ENCODE results near the gene DCAF7. TPM values are rescaled to one million over a fixed set of nuclear protein-coding genes. Genes with fewer than 3 reads are reported as not detected.

The DCAF7 gene, protein sequence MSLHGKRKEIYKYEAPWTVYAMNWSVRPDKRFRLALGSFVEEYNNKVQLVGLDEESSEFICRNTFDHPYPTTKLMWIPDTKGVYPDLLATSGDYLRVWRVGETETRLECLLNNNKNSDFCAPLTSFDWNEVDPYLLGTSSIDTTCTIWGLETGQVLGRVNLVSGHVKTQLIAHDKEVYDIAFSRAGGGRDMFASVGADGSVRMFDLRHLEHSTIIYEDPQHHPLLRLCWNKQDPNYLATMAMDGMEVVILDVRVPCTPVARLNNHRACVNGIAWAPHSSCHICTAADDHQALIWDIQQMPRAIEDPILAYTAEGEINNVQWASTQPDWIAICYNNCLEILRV
- total RNA-seq = 100 to 1,000 TPM in 1 of 2 donors, 10 to 100 TPM in 1; 96.0 to 114 TPM
- polyA plus RNA-seq (2013, experiment 1 of 2) = 105 TPM
- 92.5 TPM for polyA plus RNA-seq (2013, experiment 2 of 2)
- long read RNA-seq, experiment 1, full-length matches to known transcripts = 24 of 54 reads
- long read RNA-seq, experiment 1, partial matches to known transcripts = 6 of 54 reads
- long read RNA-seq, experiment 1, other reads (novel, unspliced or antisense) = 24 of 54 reads
- long read RNA-seq, experiment 2, full-length matches to known transcripts = 74 of 121 reads
- long read RNA-seq, experiment 2, partial matches to known transcripts = 6 of 121 reads
- long read RNA-seq, experiment 2, other reads (novel, unspliced or antisense) = 41 of 121 reads
- long read RNA-seq, experiment 3, full-length matches to known transcripts = 221 of 250 reads
- long read RNA-seq, experiment 3, partial matches to known transcripts = 10 of 250 reads
- long read RNA-seq, experiment 3, other reads (novel, unspliced or antisense) = 19 of 250 reads
- long read RNA-seq, experiment 4, full-length matches to known transcripts = 64 of 151 reads
- long read RNA-seq, experiment 4, partial matches to known transcripts = 70 of 151 reads
- long read RNA-seq, experiment 4, other reads (novel, unspliced or antisense) = 17 of 151 reads

DNA sequence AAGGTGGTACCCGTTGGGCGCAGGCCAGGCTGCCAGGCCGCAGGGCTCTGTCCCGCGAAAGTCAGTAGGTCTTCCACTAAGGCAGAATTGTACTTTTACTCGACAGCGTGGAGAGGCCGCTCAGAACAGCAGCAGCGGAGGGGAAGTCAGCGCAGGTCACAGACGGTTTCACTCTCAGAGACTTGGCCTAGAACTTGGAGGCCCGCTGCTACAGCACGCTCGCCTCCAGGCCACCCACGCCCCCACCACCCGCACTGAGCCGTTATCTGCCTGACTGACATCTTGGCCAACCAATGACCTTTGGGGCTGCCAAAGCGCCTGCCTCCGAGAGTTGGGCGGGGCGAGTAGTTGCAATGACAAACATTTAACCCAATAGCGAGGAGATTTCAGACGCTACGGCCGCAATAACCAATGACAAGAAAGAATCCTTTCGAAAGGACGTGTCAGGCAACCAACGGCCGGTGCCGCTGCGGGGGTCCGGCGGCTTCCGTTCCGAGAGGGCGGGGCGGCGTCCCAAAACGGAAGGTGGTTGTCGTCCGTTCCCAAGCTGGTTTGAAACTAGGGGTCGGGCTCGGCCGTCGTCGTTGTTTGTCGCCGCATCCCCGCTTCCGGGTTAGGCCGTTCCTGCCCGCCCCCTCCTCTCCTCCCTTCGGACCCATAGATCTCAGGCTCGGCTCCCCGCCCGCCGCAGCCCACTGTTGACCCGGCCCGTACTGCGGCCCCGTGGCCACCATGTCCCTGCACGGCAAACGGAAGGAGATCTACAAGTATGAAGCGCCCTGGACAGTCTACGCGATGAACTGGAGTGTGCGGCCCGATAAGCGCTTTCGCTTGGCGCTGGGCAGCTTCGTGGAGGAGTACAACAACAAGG is at the start of gene DCAF7:
TSS of gene DCAF7 (plus strand) at position 532 of the 871 bp plus-strand sequence. CDS start at position 733, 201 bp downstream.
- peak within 1 kb of the TSS; percentile 74 for H3K27ac ChIP-seq (ENCODE audit: low read depth, low read length)
- H3K4me3 ChIP-seq (ENCODE audit: low read length) = peak within 1 kb of the TSS; percentile 98
- Mint-ChIP-seq H3K27me3 (ENCODE audit: insufficient read depth) (no peaks in the 10 kb centered on the region), H3K4me3 (peak within 1 kb of the TSS; percentile 95), H3K9me3 (no peaks in the 10 kb centered on the region), H3K4me1 (peaks cover 25% of the 10 kb centered on the region), H3K36me3 (ENCODE audit: low read depth) (peaks cover 12% of the 10 kb centered on the region), H3K27ac (peak within 1 kb of the TSS; percentile 98)
- TF ChIP-seq, protein P1, sequence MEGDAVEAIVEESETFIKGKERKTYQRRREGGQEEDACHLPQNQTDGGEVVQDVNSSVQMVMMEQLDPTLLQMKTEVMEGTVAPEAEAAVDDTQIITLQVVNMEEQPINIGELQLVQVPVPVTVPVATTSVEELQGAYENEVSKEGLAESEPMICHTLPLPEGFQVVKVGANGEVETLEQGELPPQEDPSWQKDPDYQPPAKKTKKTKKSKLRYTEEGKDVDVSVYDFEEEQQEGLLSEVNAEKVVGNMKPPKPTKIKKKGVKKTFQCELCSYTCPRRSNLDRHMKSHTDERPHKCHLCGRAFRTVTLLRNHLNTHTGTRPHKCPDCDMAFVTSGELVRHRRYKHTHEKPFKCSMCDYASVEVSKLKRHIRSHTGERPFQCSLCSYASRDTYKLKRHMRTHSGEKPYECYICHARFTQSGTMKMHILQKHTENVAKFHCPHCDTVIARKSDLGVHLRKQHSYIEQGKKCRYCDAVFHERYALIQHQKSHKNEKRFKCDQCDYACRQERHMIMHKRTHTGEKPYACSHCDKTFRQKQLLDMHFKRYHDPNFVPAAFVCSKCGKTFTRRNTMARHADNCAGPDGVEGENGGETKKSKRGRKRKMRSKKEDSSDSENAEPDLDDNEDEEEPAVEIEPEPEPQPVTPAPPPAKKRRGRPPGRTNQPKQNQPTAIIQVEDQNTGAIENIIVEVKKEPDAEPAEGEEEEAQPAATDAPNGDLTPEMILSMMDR (conservative IDR thresholded peaks at IDR 0.05) = no peak
- 1% methylated on average over 33 to 72 of the region's 72 CpGs for WGBS, 2 experiments (ENCODE audit: insufficient coverage in 1 of 2, insufficient read length in 1 of 2)
- H3K9ac ChIP-seq (ENCODE audit: extremely low read depth, low read length, poor library complexity, severe bottlenecking) = peak within 1 kb of the TSS; percentile 84
- no peaks in the 10 kb centered on the region for H3K9me3 ChIP-seq (ENCODE audit: control insufficient read depth, low read length)
- H3K27me3 ChIP-seq (ENCODE audit: control insufficient read depth, insufficient read depth, low read length, poor library complexity, severe bottlenecking) = no peaks in the 10 kb centered on the region
- DNase-seq = peak; percentile 100
- H3K4me1 ChIP-seq (ENCODE audit: control insufficient read depth, insufficient read depth, low read length) = peaks cover 3% of the 10 kb centered on the region
- H3K36me3 ChIP-seq (ENCODE audit: control insufficient read depth, insufficient read depth, low read length) = peaks cover 4% of the 10 kb centered on the region

DNA sequence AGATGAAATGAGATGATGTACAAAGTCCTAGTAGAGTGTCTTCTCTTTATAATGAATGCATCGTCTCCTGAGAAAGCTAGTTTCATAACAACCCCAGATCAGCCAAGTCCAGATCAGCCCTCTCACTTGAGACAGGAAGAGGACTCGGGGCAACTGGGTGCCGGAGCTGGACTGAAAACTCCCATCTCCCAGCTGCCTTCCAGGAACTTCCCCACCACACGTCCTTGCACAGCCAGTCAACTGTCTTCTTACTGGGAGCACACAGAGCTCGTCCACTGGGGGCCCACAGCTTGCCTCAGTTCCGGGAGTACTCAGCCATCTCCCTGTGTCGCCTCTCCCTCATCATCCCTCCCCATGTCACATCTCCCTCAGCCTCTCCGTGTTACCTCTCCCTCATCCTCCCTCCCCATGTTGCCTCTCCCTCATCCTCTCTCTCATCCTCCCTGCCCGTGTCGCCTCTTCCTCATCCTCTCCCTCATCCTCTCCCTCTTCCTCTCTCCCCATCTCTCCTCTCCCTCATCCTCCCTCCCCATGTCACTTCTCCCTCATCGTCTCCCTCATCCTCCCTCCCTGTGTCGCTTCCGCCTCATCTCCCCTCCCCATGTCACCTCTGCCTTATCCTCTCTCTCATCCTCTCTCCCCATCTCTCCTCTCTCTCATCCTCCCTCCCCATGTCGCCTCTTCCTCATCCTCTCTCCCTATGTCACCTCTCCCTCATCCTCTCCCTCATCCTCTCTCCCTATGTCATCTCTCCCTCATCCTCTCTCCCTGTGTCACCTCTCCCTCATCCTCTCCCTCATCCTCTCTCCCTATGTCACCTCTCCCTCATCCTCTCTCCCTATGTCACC is 49.5 kb upstream of the DCAF7 start:
- H3K4me1 Mint-ChIP-seq = peaks cover 11% of the 10 kb centered on the region
- no peak for DNase-seq
- Histone ChIP-seq H3K27ac (ENCODE audit: low read depth, low read length) (no peak overlapping the region), H3K27me3 (ENCODE audit: control insufficient read depth, insufficient read depth, low read length, poor library complexity, severe bottlenecking) (peaks cover 26% of the 10 kb centered on the region), H3K36me3 (ENCODE audit: control insufficient read depth, insufficient read depth, low read length) (no peaks in the 10 kb centered on the region), H3K4me1 (ENCODE audit: control insufficient read depth, insufficient read depth, low read length) (peaks cover 2% of the 10 kb centered on the region), H3K4me3 (ENCODE audit: low read length) (no peak overlapping the region), H3K9me3 (ENCODE audit: control insufficient read depth, low read length) (no peaks in the 10 kb centered on the region), H3K9ac (ENCODE audit: extremely low read depth, low read length, poor library complexity, severe bottlenecking) (no peak overlapping the region)
- H3K9me3 Mint-ChIP-seq = no peaks in the 10 kb centered on the region
- peaks cover 16% of the 10 kb centered on the region for H3K27me3 Mint-ChIP-seq (ENCODE audit: insufficient read depth)
- no peak overlapping the region for H3K4me3 Mint-ChIP-seq
- WGBS, 2 experiments (ENCODE audit: insufficient coverage in 1 of 2, insufficient read length in 1 of 2) = 71 to 75% methylated on average over 13 to 14 of the region's 14 CpGs
- H3K36me3 Mint-ChIP-seq (ENCODE audit: low read depth) = no peaks in the 10 kb centered on the region
- H3K27ac Mint-ChIP-seq = no peak overlapping the region
- TF ChIP-seq, protein P1 (conservative IDR thresholded peaks at IDR 0.05) = no peak
